H9 (cell line): ENCODE data around the gene SLC49A4. TPM values are rescaled to one million over a fixed set of nuclear protein-coding genes. Genes with fewer than 3 reads are reported as not detected.

Experiments
- DNase-seq: peaks from one replicate; pipeline ENCODE4 v3.0.0-alpha.2; 2017
- H2AFZ ChIP-seq: one replicate; pipeline ENCODE4 v1.6.1; 2013; ENCODE audit warnings: mild to moderate bottlenecking, low read length, control low read depth, moderate library complexity
- H2AK5ac ChIP-seq: 2 replicates; pipeline ENCODE4 v1.6.1; 2013; ENCODE audit warnings: low read length, control low read depth, mixed read lengths; ENCODE audit not compliant: insufficient read length
- H2BK120ac ChIP-seq: one replicate; pipeline ENCODE4 v1.6.1; 2013; ENCODE audit warnings: low read depth, mild to moderate bottlenecking, low read length, control low read depth, inconsistent platforms; ENCODE audit not compliant: poor library complexity, severe bottlenecking
- H2BK12ac ChIP-seq: 2 replicates; pipeline ENCODE4 v1.6.1; 2013; ENCODE audit warnings: low read length, control low read depth, mixed read lengths, low read depth; ENCODE audit not compliant: insufficient read length
- H2BK15ac ChIP-seq: 2 replicates; pipeline ENCODE4 v1.6.1; 2013; ENCODE audit warnings: low read depth, low read length, control low read depth
- H2BK20ac ChIP-seq: one replicate; pipeline ENCODE4 v1.6.1; 2013; ENCODE audit warnings: low read depth, mild to moderate bottlenecking, low read length, control low read depth, inconsistent platforms; ENCODE audit not compliant: poor library complexity, severe bottlenecking
- H2BK5ac ChIP-seq: 2 replicates; pipeline ENCODE4 v1.6.1; 2013; ENCODE audit warnings: low read length, control low read depth, mixed read lengths; ENCODE audit not compliant: insufficient read length
- H3K14ac ChIP-seq: 2 replicates; pipeline ENCODE4 v1.6.1; 2013; ENCODE audit warnings: low read length, control low read depth; ENCODE audit not compliant: insufficient read depth
- H3K18ac ChIP-seq: 2 replicates; pipeline ENCODE4 v1.6.1; 2013; ENCODE audit warnings: low read depth, mild to moderate bottlenecking, mixed read lengths, low read length, control low read depth; ENCODE audit not compliant: insufficient read length
- H3K23ac ChIP-seq: 2 replicates; pipeline ENCODE4 v1.6.1; 2013; ENCODE audit warnings: low read length, control low read depth, mixed read lengths, low read depth; ENCODE audit not compliant: insufficient read length
- H3K23me2 ChIP-seq: 2 replicates; pipeline ENCODE4 v1.6.1; 2013; ENCODE audit warnings: low read depth, mild to moderate bottlenecking, mixed read lengths, low read length, control low read depth; ENCODE audit not compliant: insufficient read length, poor library complexity, severe bottlenecking
- H3K27ac ChIP-seq: 2 replicates; pipeline ENCODE4 v1.5.1; 2013; ENCODE audit warnings: low read length, control low read depth, mixed read lengths, low read depth; ENCODE audit not compliant: insufficient read length
- H3K27me3 ChIP-seq: 2 replicates; pipeline ENCODE4 v1.6.1; 2013; ENCODE audit warnings: low read length, control low read depth, inconsistent platforms; ENCODE audit not compliant: insufficient read depth
- H3K4ac ChIP-seq: 2 replicates; pipeline ENCODE4 v1.6.1; 2013; ENCODE audit warnings: low read depth, mild to moderate bottlenecking, control low read depth, inconsistent platforms, low read length, moderate library complexity
- H3K4me1 ChIP-seq: 2 replicates; pipeline ENCODE4 v1.6.1; 2013; ENCODE audit warnings: low read length, control low read depth, inconsistent platforms; ENCODE audit not compliant: insufficient read depth
- H3K4me2 ChIP-seq: 2 replicates; pipeline ENCODE4 v1.6.1; 2013; ENCODE audit warnings: low read length, control low read depth, mixed read lengths; ENCODE audit not compliant: insufficient read length, insufficient read depth
- H3K56ac ChIP-seq: 2 replicates; pipeline ENCODE4 v1.6.1; 2013; ENCODE audit warnings: low read depth, mild to moderate bottlenecking, mixed read lengths, low read length, control low read depth; ENCODE audit not compliant: insufficient read length
- H3K79me1 ChIP-seq: 2 replicates; pipeline ENCODE4 v1.6.1; 2013; ENCODE audit warnings: low read depth, mild to moderate bottlenecking, moderate library complexity, low read length, control low read depth, inconsistent platforms; ENCODE audit not compliant: insufficient read depth, poor library complexity, severe bottlenecking
- H3K79me2 ChIP-seq: 2 replicates; pipeline ENCODE4 v1.6.1; 2013; ENCODE audit warnings: low read length, control low read depth, inconsistent platforms; ENCODE audit not compliant: insufficient read depth
- H3K9ac ChIP-seq: 2 replicates; pipeline ENCODE4 v1.6.1; 2013; ENCODE audit warnings: low read length, control low read depth, mixed read lengths; ENCODE audit not compliant: insufficient read length; ENCODE audit errors: extremely low read depth
- H3K9me3 ChIP-seq: one replicate; pipeline ENCODE4 v1.6.1; 2013; ENCODE audit warnings: low read depth, low read length, inconsistent platforms; ENCODE audit not compliant: control insufficient read depth
- H3T11ph ChIP-seq: one replicate; pipeline ENCODE4 v1.6.1; 2013; ENCODE audit warnings: mild to moderate bottlenecking, low read length, control low read depth, inconsistent platforms
- H4K20me1 ChIP-seq: one replicate; pipeline ENCODE4 v1.6.1; 2013; ENCODE audit not compliant: control insufficient read depth, insufficient read length, insufficient read depth
- H4K5ac ChIP-seq: 2 replicates; pipeline ENCODE4 v1.6.1; 2013; ENCODE audit warnings: low read depth, mild to moderate bottlenecking, mixed read lengths, low read length, control low read depth; ENCODE audit not compliant: insufficient read length
- H4K8ac ChIP-seq: replicated peaks from 2 replicates; pipeline ENCODE4 v1.6.1; 2013; ENCODE audit warnings: low read length, control low read depth, mixed read lengths, low read depth; ENCODE audit not compliant: insufficient read length
- H4K91ac ChIP-seq: 2 replicates; pipeline ENCODE4 v1.6.1; 2013; ENCODE audit warnings: low read depth, mild to moderate bottlenecking, moderate library complexity, mixed read lengths, low read length, control low read depth; ENCODE audit not compliant: insufficient read length
- H3K27ac Mint-ChIP-seq, 3 experiments: 2 replicates in 2 of 3; 3 replicates in 1 of 3; pipeline ENCODE4 v1.8.0; 2020 to 2021; ENCODE audit warnings: mixed read lengths in 3 of 3, mild to moderate bottlenecking in 1 of 3, moderate library complexity in 1 of 3
- H3K27me3 Mint-ChIP-seq: 2 replicates; pipeline ENCODE4 v1.8.0; 2021; ENCODE audit warnings: low read depth, mild to moderate bottlenecking, moderate library complexity, mixed read lengths
- H3K36me3 Mint-ChIP-seq, 3 experiments: 2 replicates in 2 of 3; 3 replicates in 1 of 3; pipeline ENCODE4 v1.8.0; 2020 to 2021; ENCODE audit warnings: low read depth in 3 of 3, mixed read lengths in 3 of 3; ENCODE audit not compliant: insufficient read depth in 1 of 3
- H3K4me1 Mint-ChIP-seq, 2 experiments: 2 replicates each; pipeline ENCODE4 v1.8.0; 2020; ENCODE audit warnings: mixed read lengths in 2 of 2
- H3K4me3 Mint-ChIP-seq, 2 experiments: 2 replicates in 1 of 2; 3 replicates in 1 of 2; pipeline ENCODE4 v1.8.0; 2020 to 2021; ENCODE audit warnings: mild to moderate bottlenecking in 2 of 2, mixed read lengths in 2 of 2, moderate library complexity in 1 of 2
- H3K9me3 Mint-ChIP-seq, 2 experiments: 2 replicates in 1 of 2; 3 replicates in 1 of 2; pipeline ENCODE4 v1.8.0; 2020; ENCODE audit warnings: mild to moderate bottlenecking in 2 of 2, mixed read lengths in 2 of 2, moderate library complexity in 1 of 2
- WGBS: extraction: QIAGEN DNeasy Blood & Tissue Kit; methylation state at CpG from one replicate; pipeline ENCODE4 v1.1.7; 2013; ENCODE audit warnings: missing lambda C conversion rate, low lambda C conversion rate, mixed read lengths; ENCODE audit not compliant: insufficient read length; ENCODE audit errors: extremely low coverage; 5-methylcytosine and 5-hydroxymethylcytosine counted together
- total RNA-seq: library from RNA; stranded (reverse); gene quantifications from 2 replicates; pipeline ENCODE4 v1.2.1, GENCODE V29; 2021
- TF ChIP-seq, protein P1 (sequence below): fragments of 200-600 bp; sonication (generic); conservative IDR thresholded peaks from 3 replicates; pipeline ENCODE4 v1.8.0; 2021; ENCODE audit warnings: antibody characterized with exemption, mild to moderate bottlenecking

Gene SLC49A4
- total RNA-seq, 1 experiment from 2014 or later, result 10.7 TPM

DNA sequence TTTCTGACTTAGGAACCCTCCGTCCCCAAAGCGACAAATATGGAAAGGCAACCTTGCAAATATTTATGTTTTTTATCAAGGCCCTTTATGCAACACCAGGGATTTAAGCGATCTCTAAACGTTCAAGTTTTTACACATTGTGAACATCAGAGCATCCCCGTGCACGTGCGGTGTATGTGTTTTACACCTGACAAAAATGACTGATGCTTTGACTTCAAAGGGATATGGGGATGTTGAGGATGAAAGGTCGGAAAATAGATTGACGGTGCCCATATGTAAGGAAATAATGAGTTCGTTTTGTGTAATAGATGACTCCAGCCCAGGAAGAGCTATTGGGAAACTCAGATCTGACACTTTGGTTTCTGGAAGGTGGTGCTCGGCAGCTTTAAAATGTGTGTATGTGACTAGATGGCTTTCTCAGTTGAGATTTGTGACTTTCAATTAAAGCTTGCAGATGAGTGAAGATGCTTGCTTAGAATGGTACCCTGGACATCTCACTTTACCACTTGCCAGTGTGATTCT, 866 bp downstream of the SLC49A4 start:
- no peak overlapping the region for H2BK5ac ChIP-seq
- H4K5ac ChIP-seq, result no peak overlapping the region
- no peak overlapping the region for H3T11ph ChIP-seq
- H4K91ac ChIP-seq, result no peak overlapping the region
- no peak overlapping the region for H3K56ac ChIP-seq
- no peak overlapping the region for H3K14ac ChIP-seq
- H3K4me1 ChIP-seq, result no peaks in the 10 kb centered on the region
- no peak overlapping the region for H3K18ac ChIP-seq
- H3K79me1 ChIP-seq, result no peaks in the 10 kb centered on the region
- peak overlapping the region; percentile 84 for H3K4me2 ChIP-seq
- no peak overlapping the region for H2BK120ac ChIP-seq
- WGBS, result no CpG with 5 or more reads among the region's 11 CpGs
- TF ChIP-seq, protein P1, sequence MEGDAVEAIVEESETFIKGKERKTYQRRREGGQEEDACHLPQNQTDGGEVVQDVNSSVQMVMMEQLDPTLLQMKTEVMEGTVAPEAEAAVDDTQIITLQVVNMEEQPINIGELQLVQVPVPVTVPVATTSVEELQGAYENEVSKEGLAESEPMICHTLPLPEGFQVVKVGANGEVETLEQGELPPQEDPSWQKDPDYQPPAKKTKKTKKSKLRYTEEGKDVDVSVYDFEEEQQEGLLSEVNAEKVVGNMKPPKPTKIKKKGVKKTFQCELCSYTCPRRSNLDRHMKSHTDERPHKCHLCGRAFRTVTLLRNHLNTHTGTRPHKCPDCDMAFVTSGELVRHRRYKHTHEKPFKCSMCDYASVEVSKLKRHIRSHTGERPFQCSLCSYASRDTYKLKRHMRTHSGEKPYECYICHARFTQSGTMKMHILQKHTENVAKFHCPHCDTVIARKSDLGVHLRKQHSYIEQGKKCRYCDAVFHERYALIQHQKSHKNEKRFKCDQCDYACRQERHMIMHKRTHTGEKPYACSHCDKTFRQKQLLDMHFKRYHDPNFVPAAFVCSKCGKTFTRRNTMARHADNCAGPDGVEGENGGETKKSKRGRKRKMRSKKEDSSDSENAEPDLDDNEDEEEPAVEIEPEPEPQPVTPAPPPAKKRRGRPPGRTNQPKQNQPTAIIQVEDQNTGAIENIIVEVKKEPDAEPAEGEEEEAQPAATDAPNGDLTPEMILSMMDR, result no peak
- H2AK5ac ChIP-seq, result no peak overlapping the region
- no peak overlapping the region for H2BK20ac ChIP-seq
- no peak overlapping the region for H3K27ac ChIP-seq
- H2BK15ac ChIP-seq, result no peak overlapping the region
- Mint-ChIP-seq H3K4me3 (peak overlapping the region; percentile 75 to 86), H3K27ac (no peak overlapping the region), H3K27me3 (peaks cover 15% of the 10 kb centered on the region), H3K4me1 (peaks cover 20 to 22% of the 10 kb centered on the region in 2 experiments), H3K36me3 (no peaks in the 10 kb centered on the region), H3K9me3 (no peaks in the 10 kb centered on the region)
- H3K4ac ChIP-seq, result no peak overlapping the region
- no peak overlapping the region for H4K8ac ChIP-seq
- no peak for DNase-seq
- H3K79me2 ChIP-seq, result peaks cover 2% of the 10 kb centered on the region; the same call in 1 of the 2 replicates
- H3K27me3 ChIP-seq, result peaks cover 4% of the 10 kb centered on the region; the same call in 1 of the 2 replicates
- no peak overlapping the region for H2BK12ac ChIP-seq
- no peaks in the 10 kb centered on the region for H4K20me1 ChIP-seq
- H3K23ac ChIP-seq, result no peak overlapping the region
- peaks cover 6% of the 10 kb centered on the region for H3K23me2 ChIP-seq
- no peaks in the 10 kb centered on the region for H3K9me3 ChIP-seq
- H3K9ac ChIP-seq, result peak overlapping the region; percentile 45
- no peak overlapping the region for H2AFZ ChIP-seq
